Breast epithelium (tissue), 4 donors: ENCODE results near the gene WNT11. TPM values are rescaled to one million over a fixed set of nuclear protein-coding genes. Genes with fewer than 3 reads are reported as not detected.

Experiments used
- DNase-seq, 2 donors: peaks; one replicate each; pipeline ENCODE4 v3.0.0-alpha.2; 2019; ENCODE audit warnings: low spot score in 2 of 2
- H3K27ac ChIP-seq, 2 donors: fragments of 200-600 bp; sonication (generic) in 1 of 2; one replicate each; pipeline ENCODE4 v1.5.1; 2016 to 2019; ENCODE audit warnings: mild to moderate bottlenecking in 1 of 2
- H3K27me3 ChIP-seq, 2 donors: fragments of 200-600 bp; sonication (generic) in 1 of 2; one replicate each; pipeline versions ENCODE4 v1.5.1 to v1.6.0; 2017 to 2019; ENCODE audit warnings: control low read depth in 1 of 2, mild to moderate bottlenecking in 1 of 2
- H3K36me3 ChIP-seq: fragments of 200-600 bp; one replicate; pipeline ENCODE4 v1.5.1; 2019
- H3K4me1 ChIP-seq, 2 donors: fragments of 200-600 bp; sonication (generic); one replicate each; pipeline ENCODE4 v1.5.1; 2016 to 2019; ENCODE audit warnings: control low read depth in 1 of 2
- H3K4me3 ChIP-seq, 3 donors: fragments of 200-600 bp; sonication (generic); 1 replicate in 2 of 3; 2 replicates in 1 of 3; pipeline ENCODE4 v1.5.1; 2016 to 2019; ENCODE audit warnings: mild to moderate bottlenecking in 3 of 3, moderate library complexity in 2 of 3
- H3K9me3 ChIP-seq, 2 donors: fragments of 200-600 bp; sonication (generic) in 1 of 2; one replicate each; pipeline ENCODE4 v1.5.1; 2016 to 2019; ENCODE audit warnings: control low read depth in 1 of 2
- CTCF ChIP-seq, 3 donors: fragments of 450-650 bp; IDR thresholded peaks; one replicate each; pipeline ENCODE4 v1.5.1; 2016 to 2017; ENCODE audit warnings: antibody characterized with exemption in 3 of 3, mild to moderate bottlenecking in 3 of 3, moderate library complexity in 3 of 3
- POLR2A ChIP-seq: fragments of 450-650 bp; IDR thresholded peaks from one replicate; pipeline ENCODE4 v1.6.1; 2016; ENCODE audit warnings: antibody characterized with exemption, mild to moderate bottlenecking, moderate library complexity
- POLR2AphosphoS5 ChIP-seq, 3 donors: sonication (generic); formaldehyde crosslinking; IDR thresholded peaks; one replicate each; pipeline ENCODE4 v1.6.1; 2017; ENCODE audit warnings: antibody characterized with exemption in 3 of 3
- intact Hi-C: fragments of 100-400 bp; cut with DNase I; formaldehyde crosslinking; loops from one replicate; pipeline ENCODE4 v1.15.1; 2023; ENCODE audit warnings: low total_unique reads
- total RNA-seq, 3 donors: library from RNA; depleted of rRNA; stranded (reverse); fragments of >200 nt; gene quantifications; one replicate each; pipeline ENCODE4 v1.1.0, GENCODE V29; 2016

Gene WNT11
- total RNA-seq, 3 donors from 2014 or later, result 7.0 to 70.6 (median 17.7) TPM

- Histone ChIP-seq H3K9me3 (no peaks in the 10 kb centered on the region), H3K27me3 (no peaks in the 10 kb centered on the region), H3K4me3 (no peak overlapping the region), H3K36me3 (no peaks in the 10 kb centered on the region), H3K27ac (no peak overlapping the region), H3K4me1 (no peaks in the 10 kb centered on the region)
- DNase-seq, result no peak
- intact Hi-C loops, result no loop called here
- TF ChIP-seq POLR2A (no peak), POLR2AphosphoS5 (IDR thresholded peaks at IDR 0.05) (no peak), CTCF (IDR thresholded peaks at IDR 0.05) (no peak)
Measured at GRCh38 chr11:76173663-76174062, 32.6 kb downstream of the WNT11 start.

- Histone ChIP-seq H3K36me3 (no peaks in the 10 kb centered on the region), H3K27ac (no peak overlapping the region), H3K4me3 (no peak overlapping the region), H3K27me3 (no peaks in the 10 kb centered on the region), H3K9me3 (no peaks in the 10 kb centered on the region), H3K4me1 (no peaks in the 10 kb centered on the region)
- no peak for TF ChIP-seq CTCF (IDR thresholded peaks at IDR 0.05)
- no peak for TF ChIP-seq POLR2AphosphoS5 (IDR thresholded peaks at IDR 0.05)
- no peak for TF ChIP-seq POLR2A
- no peak for DNase-seq
- intact Hi-C loops, result no loop called here
Measured at GRCh38 chr11:76172583-76172982, 33.7 kb downstream of the WNT11 start.

GRCh38 chr11:76170468-76170867 lies 35.8 kb downstream of the WNT11 start:
- Histone ChIP-seq H3K4me3 (no peak overlapping the region), H3K27me3 (no peaks in the 10 kb centered on the region), H3K27ac (no peak overlapping the region), H3K36me3 (no peaks in the 10 kb centered on the region), H3K9me3 (no peaks in the 10 kb centered on the region), H3K4me1 (no peaks in the 10 kb centered on the region)
- TF ChIP-seq POLR2AphosphoS5 (IDR thresholded peaks at IDR 0.05), result no peak
- intact Hi-C loops, result no loop called here
- DNase-seq, result no peak

- intact Hi-C loops, result no loop called here
- TF ChIP-seq POLR2AphosphoS5 (IDR thresholded peaks at IDR 0.05) (no peak), CTCF (IDR thresholded peaks at IDR 0.05) (no peak), POLR2A (no peak)
- DNase-seq, result no peak
Measured at GRCh38 chr11:76169473-76169896, 36.8 kb downstream of the WNT11 start.

GRCh38 chr11:76167590-76167989 lies 38.7 kb downstream of the WNT11 start:
- Histone ChIP-seq H3K27me3 (no peaks in the 10 kb centered on the region), H3K36me3 (no peaks in the 10 kb centered on the region), H3K9me3 (no peaks in the 10 kb centered on the region), H3K4me1 (no peaks in the 10 kb centered on the region), H3K4me3 (no peak overlapping the region), H3K27ac (no peak overlapping the region)
- intact Hi-C loops, result no loop called here
- no peak for DNase-seq
- no peak for TF ChIP-seq POLR2A
- no peak for TF ChIP-seq POLR2AphosphoS5 (IDR thresholded peaks at IDR 0.05)
- no peak for TF ChIP-seq CTCF (IDR thresholded peaks at IDR 0.05)

More at GRCh38 chr11:76169473-76169896, 36.8 kb downstream of the WNT11 start:
- no peaks in the 10 kb centered on the region for H3K9me3 ChIP-seq
- no peak overlapping the region for H3K4me3 ChIP-seq
- H3K36me3 ChIP-seq, result no peaks in the 10 kb centered on the region
- no peaks in the 10 kb centered on the region for H3K4me1 ChIP-seq
- H3K27ac ChIP-seq, result no peak overlapping the region
- H3K27me3 ChIP-seq, result no peaks in the 10 kb centered on the region

- H3K9me3 ChIP-seq, result no peaks in the 10 kb centered on the region
- no peak for DNase-seq
- no peak overlapping the region for H3K27ac ChIP-seq
- H3K4me1 ChIP-seq, result peaks cover 0 to 4% of the 10 kb centered on the region in 2 donors
- TF ChIP-seq POLR2A (no peak), POLR2AphosphoS5 (IDR thresholded peaks at IDR 0.05) (no peak), CTCF (IDR thresholded peaks at IDR 0.05) (no peak)
- intact Hi-C loops, result loop anchor here (1.0 kb wide), 1 partner anchor 38 kb away; no protein-coding TSS in a partner anchor
- no peaks in the 10 kb centered on the region for H3K27me3 ChIP-seq
- H3K4me3 ChIP-seq, result no peak overlapping the region
- no peaks in the 10 kb centered on the region for H3K36me3 ChIP-seq
Measured at GRCh38 chr11:76166314-76166713, 40.0 kb downstream of the WNT11 start.
